GM10266 (cell line): ENCODE data around the gene CPSF4.

Source experiments
- DNase-seq: peaks from one replicate; pipeline ENCODE4 v3.0.0; 2012; ENCODE audit errors: extremely low spot score
- CTCF ChIP-seq: IDR thresholded peaks from 2 replicates; pipeline ENCODE4 v1.5.1; 2012; ENCODE audit warnings: mild to moderate bottlenecking, low read depth; ENCODE audit not compliant: control insufficient read depth, insufficient read depth; ENCODE audit errors: missing control alignments

The CPSF4 gene

GRCh38 chr7:99438573-99439480 lies at the start of gene CPSF4, which contains the start of gene PTCD1:
CPSF4 (plus strand) TSS chr7:99438943; CDS start chr7:99439083, 140 bp downstream.
PTCD1 (minus strand) TSS chr7:99438798; CDS start chr7:99435242, 3,556 bp downstream.
- DNase-seq, result peak; percentile 98
- TF ChIP-seq CTCF, result no peak

- no peak for TF ChIP-seq CTCF
- no peak for DNase-seq
These were observed 49.0 kb upstream of the CPSF4 start for GRCh38 chr7:99389772-99390171.

GRCh38 chr7:99390941-99391602 lies 47.7 kb upstream of the CPSF4 start:
- TF ChIP-seq CTCF, result no peak
- no peak for DNase-seq

GRCh38 chr7:99392046-99392445 lies 46.7 kb upstream of the CPSF4 start:
- no peak for DNase-seq
- TF ChIP-seq CTCF, result no peak

DNA sequence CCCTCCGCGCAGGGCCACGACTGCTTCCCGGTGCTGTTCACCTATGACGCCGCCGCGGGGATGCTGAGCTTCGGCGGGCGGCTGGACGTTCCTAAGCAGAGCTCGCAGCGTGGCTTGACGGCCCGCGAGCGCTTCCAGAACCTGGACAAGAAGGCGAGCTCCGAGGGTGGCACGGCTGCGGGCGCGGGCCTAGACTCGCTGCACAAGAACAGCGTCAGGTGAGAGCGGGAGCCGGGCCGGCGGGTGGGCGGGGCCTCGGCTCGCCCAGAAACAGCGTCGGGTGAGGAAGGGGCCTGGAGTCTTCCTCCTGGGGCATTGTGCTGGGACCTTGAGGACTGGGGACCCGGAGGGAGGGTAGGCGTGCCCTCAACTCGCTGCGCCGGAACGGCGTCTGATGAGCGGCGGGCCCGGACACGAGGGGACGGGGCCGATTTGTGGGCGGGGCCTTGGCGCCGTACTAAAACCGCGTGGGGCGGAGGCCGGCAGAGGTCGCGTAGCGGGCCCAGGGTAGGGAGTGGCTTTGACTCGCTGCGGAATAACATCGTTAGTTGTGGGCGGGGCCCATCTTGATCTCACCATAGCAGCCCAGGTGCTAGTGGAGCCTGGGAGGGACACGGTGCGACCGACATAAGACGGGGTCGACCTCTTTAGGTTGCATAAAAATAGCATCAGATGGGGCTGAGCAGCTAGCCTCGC lies 45.9 kb upstream of the CPSF4 start:
- DNase-seq, result no peak
- TF ChIP-seq CTCF, result no peak

DNA sequence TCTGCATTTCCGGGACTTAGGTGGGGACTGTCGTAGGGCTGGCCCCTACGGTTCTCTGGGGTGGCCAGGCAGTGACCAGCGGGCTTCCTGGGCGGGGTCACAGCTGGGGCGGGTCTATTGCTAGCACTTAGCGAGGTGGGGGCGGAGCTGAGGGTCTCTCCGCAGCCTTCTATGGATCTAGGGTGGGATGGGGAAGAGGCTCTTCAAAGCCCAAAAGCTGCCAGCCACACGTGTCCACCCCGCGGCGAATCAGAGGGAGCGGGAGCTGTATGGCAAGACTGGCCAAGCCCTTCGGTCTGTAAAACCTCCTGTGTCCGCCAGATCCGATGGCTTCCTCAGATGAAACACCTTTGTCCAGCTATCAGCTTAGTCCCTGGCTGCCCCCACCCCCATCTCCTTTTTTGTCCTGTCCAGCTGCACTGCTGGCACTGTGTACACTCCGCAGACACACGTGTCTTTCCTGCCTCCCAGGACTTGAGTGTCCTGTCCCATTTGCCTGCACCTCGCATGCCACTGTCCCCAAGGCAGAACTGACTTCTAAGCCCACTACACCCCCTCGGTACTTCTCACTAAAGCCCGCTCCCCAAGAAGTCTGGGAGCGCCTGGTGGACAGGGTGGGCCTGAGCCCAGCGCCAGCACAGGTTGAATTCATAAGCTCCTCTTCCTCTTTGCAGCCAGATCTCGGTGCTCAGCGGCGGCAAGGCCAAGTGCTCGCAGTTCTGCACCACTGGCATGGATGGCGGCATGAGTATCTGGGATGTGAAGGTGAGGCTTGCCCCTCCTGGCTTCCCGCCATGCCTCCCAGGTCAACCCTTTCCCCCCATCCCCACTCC lies 45.2 kb upstream of the CPSF4 start:
- no peak for DNase-seq
- TF ChIP-seq CTCF, result no peak
